Hematopoietic multipotent progenitor cell treated with erythropoietin and hydrocortisone succinate and interleukin-3 and kit ligand, for 17 days (in vitro differentiated cells): ENCODE measurements around the gene IQGAP1.
"Not testable (repeated sequence)": the region's sequence is repeated elsewhere in the genome, so short reads cannot be mapped to it uniquely, and the experiment has no call there.

ENCODE experiments used
- DNase-seq: peaks from one replicate; pipeline ENCODE4 v3.0.0-alpha.2; 2015; ENCODE audit warnings: low spot score

Gene IQGAP1, protein sequence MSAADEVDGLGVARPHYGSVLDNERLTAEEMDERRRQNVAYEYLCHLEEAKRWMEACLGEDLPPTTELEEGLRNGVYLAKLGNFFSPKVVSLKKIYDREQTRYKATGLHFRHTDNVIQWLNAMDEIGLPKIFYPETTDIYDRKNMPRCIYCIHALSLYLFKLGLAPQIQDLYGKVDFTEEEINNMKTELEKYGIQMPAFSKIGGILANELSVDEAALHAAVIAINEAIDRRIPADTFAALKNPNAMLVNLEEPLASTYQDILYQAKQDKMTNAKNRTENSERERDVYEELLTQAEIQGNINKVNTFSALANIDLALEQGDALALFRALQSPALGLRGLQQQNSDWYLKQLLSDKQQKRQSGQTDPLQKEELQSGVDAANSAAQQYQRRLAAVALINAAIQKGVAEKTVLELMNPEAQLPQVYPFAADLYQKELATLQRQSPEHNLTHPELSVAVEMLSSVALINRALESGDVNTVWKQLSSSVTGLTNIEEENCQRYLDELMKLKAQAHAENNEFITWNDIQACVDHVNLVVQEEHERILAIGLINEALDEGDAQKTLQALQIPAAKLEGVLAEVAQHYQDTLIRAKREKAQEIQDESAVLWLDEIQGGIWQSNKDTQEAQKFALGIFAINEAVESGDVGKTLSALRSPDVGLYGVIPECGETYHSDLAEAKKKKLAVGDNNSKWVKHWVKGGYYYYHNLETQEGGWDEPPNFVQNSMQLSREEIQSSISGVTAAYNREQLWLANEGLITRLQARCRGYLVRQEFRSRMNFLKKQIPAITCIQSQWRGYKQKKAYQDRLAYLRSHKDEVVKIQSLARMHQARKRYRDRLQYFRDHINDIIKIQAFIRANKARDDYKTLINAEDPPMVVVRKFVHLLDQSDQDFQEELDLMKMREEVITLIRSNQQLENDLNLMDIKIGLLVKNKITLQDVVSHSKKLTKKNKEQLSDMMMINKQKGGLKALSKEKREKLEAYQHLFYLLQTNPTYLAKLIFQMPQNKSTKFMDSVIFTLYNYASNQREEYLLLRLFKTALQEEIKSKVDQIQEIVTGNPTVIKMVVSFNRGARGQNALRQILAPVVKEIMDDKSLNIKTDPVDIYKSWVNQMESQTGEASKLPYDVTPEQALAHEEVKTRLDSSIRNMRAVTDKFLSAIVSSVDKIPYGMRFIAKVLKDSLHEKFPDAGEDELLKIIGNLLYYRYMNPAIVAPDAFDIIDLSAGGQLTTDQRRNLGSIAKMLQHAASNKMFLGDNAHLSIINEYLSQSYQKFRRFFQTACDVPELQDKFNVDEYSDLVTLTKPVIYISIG (N-terminal part only)

DNA sequence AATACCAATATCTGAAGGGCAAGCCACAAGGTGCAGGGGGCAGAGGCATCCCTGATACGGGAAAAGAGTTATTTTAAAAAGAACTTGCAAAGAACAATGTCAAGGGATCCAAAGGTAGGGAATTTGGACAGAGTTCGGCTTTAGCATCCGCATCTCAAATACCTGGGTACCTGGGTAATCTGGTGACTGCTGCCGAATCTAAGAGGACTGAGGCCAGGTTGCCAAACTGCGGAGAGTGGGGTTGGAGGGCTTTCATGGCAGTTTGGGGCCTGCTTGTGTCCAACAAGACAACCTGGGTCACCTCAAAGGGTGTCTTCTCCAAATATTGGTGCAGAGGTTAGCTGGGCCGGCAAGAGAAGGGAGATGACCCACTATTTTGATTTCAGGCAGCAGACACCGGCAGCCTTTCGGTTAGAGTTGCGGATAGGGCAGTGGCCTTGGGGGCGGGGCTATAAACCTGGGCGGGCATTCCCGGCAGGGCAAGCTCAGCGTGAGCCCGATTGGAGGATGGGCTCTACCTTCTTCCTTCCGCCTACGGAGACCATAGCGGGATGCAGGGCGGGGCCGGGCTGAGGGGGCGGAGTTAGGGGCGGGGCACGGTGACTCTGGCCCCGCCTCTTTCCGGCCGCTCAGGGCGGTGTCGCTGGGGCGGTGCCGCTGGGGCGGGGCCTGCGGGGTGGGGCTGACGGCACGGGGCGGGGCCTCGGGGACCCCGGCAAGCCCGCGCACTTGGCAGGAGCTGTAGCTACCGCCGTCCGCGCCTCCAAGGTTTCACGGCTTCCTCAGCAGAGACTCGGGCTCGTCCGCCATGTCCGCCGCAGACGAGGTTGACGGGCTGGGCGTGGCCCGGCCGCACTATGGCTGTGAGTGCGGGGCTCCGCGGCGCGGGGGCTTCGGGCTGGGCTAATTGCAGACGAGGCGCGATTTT, at the start of gene IQGAP1:
Gene IQGAP1, plus strand, starts transcription at position 709 of the 928 bp plus-strand sequence. Its CDS starts 100 bp downstream, at position 809.
- peak; percentile 89 for DNase-seq

DNA sequence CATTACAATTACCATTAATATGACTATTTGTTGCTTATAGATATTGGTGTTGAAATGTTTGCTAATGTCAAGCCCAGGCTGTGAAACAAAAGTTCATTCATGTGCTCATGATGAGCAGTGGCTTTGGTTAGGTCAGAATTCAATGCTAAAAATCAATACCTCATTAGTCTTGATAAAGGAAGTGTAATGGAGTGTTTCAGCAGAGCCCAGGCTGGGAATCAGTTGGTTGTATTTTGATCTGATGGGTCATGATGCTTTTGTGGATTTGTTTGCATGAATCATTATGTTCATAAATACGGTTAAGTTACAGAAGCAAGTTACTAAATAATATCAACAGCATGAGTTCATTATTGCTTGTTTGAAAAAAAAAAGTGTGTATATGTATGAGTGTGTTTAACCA, 49.5 kb upstream of the IQGAP1 start:
- no peak for DNase-seq

DNA sequence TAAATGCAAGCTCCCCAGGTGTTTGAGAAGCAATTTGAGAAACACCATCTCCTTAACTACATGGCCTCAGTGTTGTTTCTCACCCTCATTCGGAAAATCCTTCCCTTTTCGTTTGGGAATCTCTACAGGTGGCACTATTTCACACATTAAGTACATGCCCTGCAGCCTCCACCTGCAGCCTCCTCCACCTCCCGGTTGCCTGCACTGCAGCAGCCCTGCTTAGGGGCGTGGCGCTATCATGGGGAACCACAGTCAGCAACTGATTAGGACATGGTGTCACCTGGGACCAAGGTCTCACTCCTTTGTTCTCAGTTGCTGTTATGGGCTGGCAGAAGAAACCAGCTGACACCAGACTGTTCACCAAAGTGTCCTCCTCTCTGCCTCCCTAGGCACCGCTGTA, 47.7 kb upstream of the IQGAP1 start:
- DNase-seq, result no peak

DNA sequence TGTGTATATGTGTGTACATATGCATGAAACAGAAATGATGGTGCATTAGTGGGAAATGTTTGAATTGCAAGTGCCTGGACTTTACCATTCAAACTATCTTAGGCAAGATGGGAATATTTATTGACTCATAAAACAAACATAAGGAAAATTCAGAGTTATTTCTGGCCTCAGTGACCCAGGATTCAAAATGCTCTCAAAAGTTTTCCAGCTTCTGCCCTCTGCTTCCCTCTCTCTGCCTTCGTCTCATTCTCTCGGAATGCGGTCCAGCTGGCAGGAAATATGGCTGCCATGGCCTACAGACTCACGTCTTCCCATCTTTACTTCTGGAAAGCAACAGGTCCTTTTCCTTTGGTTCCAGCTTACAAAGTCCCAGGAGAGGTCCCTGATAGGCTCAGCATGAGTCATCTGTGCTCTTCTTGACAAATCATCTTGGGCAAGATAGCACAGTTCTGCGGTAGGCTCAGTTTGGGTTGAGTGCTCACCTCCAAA, 44.7 kb upstream of the IQGAP1 start:
- DNase-seq, result no peak

DNA sequence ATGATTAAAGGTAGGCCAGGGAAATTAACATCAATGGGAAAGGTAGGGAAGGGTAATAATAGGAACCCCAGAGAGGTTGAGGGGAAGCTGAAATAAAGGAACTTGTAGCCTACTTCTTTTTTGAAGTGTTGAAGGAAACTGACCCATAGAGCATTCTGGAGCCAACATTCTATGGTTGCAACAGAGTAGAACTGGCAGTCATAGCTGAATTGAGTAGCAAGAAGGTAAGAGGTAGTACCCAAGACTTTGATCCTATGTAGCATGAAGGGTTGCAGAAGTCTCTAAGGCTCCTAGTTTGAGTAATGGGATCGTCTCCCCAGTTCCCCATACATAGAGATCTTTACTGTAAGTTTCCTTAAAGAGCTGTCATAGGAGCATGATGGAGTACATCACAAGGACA, 43.4 kb upstream of the IQGAP1 start:
- no peak for DNase-seq

DNA sequence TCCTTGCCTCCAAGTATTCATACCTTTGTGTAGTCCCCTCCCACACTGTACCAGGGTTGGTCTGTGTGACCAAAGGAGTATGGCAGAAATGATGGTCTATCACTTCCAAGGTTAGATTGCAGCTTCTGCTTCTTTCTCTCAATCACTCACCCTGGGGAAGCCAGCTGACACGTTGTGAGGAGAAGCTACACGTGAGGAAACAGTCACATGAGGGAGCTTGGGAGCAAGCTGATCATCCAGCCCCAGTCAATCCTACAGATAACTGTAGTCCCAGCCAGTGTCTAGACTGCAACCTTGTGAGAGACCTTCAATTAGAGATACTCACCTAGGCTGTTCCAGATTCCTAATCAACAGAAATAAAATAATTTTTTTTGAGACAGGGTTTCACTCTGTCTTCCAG, 42.2 kb upstream of the IQGAP1 start:
- no peak for DNase-seq

DNA sequence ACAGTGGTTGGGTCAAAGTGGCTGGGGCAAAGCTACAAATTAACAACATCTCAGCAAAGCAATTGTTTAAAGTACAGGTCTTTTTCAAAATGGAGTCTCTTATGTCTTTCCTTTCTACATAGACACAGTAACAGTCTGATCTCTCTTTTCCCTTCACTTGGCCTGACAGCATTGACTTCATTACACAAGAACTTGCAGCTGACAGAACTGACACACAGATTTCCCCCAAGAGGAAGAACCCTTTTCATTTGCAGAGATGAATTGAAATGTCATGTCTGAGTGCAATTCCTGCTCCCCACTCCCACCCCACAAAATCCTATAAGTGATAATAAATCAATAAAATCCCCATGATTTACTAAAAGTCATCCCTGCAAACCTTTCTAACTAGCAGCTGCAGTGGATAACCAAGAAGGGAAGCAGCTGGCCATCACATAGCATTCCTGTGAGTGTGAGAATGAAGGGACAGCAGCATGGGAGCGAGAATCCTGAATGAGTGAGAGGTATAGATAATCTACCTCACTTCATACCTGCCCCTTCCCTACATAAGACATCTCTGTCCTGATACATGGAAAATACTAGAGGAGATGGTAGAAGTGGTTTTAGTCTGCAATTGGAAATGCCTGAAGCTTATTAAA, 40.5 kb upstream of the IQGAP1 start:
- not testable (repeated sequence) for DNase-seq

DNA sequence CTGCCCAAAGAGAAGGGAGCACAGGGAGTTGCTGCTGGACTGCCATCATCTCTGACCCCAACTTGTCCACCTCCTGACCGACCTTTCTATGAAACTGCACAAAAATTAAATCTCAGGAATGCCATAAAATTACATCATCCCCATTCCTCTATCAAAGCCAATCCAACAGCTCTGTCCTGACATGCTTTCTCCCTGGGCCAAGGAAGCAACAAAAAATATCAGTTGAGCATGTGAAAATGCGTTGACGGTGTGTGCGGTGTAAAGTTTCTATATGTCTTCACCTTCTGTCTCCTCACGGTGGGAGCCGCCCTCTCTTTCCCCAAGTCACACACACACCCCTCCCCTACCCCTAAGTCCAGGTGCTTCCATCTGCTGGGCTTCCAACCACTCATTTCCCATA, 39.6 kb upstream of the IQGAP1 start:
- DNase-seq, result no peak

DNA sequence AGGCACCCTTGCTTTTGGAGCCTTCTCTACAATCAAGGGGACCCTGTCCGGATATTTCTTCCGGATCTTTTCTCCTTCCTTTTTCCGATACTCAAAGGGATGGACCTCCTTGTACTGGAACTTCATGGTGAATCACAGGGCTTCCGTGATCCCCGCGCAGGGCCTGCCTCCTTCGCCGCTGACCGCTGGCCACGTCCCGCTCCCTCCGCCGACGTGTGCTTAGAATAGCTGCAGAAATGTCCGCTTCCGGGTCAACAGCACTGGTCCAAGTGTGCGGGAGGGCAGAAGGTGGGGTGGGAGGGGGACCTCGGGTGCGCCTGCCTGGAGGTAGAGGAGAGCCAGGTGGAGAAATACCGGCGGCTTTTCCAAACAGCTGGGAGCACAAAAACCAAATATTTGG, 39.0 kb upstream of the IQGAP1 start:
- no peak for DNase-seq

DNA sequence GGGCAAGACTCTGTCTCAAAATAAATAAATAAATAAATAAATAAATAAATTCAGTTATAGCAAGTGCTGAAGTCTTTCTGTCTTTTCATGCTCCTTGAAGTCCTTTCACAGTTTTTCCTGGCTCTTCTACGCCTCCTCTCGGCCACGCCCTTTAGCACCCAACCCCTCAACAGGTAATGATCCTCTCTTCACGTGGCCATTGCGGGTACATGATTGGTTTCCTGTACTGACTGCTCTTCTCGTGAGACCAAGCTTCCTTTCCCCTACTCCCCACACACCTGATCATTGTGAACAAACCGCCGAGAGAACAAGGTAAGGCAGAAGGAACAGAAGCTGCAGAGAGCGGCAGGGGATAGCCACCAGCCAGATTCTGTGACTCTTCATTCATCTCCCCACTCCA, 38.2 kb upstream of the IQGAP1 start:
- DNase-seq, result no peak

DNA sequence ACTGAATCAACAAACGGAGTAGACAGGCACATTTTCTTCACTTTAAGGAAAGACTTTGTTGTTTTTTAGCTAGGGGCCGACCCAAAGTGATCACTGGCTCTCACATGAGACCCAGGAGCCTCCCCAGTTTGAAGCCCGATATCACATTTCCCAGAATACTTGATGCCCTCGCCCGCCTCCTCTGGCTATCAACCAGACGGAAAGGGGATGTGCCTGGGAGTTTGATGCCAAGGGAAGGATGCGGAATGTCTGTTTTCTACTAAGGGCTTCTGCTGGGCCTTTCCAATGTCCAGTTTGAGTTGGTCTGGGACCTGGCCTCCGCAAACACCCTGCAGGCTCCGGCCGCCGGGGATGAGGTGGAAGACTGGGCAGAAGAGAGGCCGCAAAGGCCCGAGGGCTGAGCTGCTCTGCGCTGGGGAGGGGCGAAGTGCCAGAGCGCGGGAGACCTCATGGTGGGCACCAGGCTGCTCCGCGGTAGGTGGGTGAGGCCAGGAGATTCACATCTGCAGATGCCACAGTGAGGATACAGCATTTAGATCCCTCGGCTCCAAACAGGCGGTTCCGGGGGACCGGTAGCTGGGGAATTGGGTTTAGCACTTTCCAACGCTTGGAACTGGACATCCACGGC, 36.4 kb upstream of the IQGAP1 start:
- DNase-seq, result no peak

DNA sequence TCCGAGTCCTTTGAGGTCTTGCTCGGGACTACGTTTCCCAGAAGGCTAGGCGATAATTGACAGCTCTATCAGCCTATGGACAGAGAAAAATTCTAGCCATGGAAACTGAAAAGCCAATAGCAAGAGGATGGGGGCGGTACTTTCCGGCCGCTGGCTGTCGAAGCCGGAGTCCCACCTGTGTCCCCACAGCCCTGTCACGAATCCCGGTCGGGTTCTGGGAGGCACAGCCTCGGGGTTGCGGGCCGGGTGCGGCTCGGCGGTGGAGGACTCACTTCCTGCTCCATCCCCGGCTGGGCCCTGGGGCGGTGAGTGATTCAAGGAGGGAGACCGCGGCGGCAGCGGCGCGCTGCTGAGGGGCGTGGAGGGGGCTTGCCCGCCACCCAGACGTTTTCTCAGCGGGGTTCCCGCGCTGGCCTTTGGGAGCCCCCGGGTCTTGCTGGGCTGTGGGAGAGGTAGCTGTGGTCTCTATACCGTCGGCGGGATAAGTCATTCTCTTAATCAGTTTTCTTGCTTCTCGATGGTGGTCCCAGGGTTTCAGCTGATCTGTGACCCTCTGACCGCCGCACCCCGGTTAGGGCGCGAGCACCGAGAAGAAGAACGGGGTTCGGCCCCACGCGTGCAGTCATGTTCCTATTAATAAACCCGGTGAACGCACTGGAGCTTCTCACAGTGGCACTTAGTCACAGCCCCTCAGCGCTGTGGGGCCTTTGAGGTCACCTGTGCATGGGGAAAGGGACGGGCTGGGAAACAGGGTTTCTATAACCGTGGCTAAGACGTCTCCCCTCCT, 35.7 kb upstream of the IQGAP1 start, which contains the start of gene ZNF774:
Gene ZNF774, plus strand, starts transcription at position 178 of the 787 bp plus-strand sequence. CDS start 2,377 bp downstream, outside the sequence.
- peak; percentile 96 for DNase-seq

DNA sequence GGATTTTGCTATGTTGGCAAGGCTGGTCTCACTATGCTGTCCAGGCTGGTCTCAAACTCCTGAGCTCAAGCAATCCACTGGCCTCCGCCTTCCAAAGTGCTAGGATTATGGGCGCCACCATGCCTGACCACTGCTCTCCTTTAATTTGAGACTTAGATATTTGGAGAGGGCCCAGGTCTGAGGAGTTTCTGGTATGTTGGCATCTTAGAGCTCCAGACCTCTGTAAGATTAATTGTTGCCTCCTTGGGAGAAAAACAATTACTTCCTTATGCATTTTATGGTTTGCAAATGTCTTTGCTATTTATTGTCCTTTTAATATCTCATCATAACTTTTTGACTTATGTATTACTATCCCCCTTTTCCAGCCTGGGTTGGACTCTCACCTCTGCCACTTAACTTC, 33.1 kb upstream of the IQGAP1 start:
- no peak for DNase-seq

DNA sequence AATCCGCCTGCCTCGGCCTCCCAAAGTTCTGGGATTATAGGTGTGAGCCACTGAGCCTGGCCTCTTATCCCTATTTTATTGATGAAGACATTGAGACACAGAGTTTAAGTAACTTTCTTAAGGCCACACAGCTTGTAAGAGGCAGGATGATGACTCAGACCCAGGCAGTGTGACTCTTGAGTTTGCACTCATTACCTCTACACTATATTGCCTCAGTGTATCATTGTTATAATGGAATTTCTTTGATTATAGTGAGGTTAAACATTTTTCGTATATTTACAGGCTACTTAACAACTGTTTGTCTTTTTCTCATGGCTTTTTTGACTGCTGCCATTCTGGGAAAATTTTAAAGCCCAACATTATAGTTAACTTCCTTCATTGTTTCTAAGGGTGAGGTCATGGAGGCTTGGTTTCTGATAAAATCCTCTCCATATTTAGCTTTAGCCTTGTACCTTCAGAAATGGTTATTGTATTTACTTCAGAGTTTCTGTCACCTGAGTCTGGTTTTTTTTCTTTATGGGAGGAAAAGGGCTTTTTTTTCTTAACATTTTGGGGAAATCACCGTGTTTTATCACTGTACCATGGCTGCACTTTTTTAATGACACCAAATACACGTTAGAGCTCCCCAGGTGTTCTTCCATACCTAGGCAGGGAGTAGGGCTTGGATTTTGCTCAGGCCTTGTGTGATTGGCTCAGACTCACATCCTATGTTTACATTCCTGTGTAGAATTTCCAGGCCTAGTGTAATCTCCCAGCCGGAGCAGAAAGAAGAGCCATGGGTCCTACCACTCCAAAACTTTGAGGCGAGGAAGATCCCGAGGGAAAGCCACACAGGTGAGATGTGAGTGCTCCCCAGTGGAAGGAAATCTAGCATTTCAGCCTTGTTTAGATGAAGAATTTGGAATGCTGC, 29.7 kb upstream of the IQGAP1 start:
- DNase-seq, result no peak

DNA sequence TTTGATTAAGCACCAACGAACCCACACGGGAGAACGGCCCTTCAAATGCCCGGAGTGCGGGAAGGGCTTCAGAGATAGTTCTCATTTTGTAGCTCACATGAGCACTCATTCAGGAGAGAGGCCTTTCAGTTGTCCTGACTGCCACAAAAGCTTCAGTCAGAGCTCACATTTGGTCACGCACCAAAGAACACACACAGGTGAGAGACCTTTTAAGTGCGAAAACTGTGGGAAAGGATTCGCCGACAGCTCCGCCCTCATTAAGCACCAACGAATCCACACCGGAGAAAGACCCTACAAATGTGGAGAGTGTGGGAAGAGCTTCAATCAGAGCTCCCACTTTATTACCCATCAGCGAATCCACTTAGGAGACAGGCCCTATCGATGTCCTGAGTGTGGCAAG, 27.3 kb upstream of the IQGAP1 start:
- no peak for DNase-seq

DNA sequence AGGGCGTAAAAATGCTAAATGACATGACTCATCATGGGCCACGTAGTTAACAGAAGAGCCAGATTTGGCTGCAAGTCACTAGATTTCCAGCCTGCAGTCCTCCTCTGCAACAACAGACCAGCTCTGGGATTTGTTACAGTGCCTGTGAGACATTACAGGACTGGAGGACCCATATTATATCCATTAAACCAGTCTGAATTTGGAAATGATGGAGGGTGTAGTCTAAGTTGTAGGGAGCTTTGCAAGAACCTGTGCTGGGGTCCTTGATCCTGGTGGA, 25.2 kb upstream of the IQGAP1 start:
- no peak for DNase-seq

DNA sequence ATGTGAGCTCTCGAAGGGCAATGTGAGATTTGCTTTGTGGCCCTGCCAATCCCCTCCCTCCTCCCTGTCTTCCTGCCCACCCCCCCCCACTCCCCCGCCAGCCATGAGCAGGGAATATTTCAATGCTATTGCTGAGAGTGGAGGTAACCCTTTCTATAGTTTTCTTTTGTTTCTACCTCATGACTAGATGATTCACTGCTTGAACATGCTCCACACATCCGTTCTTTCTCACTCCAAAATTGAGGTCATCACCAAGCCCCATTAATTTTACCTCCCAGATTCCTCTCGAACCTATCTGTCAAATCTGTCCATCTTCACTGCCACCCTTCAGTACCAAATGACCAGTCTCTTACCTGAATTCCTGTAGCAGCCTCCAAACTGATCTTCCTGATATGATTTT, 23.8 kb upstream of the IQGAP1 start:
- DNase-seq, result no peak

DNA sequence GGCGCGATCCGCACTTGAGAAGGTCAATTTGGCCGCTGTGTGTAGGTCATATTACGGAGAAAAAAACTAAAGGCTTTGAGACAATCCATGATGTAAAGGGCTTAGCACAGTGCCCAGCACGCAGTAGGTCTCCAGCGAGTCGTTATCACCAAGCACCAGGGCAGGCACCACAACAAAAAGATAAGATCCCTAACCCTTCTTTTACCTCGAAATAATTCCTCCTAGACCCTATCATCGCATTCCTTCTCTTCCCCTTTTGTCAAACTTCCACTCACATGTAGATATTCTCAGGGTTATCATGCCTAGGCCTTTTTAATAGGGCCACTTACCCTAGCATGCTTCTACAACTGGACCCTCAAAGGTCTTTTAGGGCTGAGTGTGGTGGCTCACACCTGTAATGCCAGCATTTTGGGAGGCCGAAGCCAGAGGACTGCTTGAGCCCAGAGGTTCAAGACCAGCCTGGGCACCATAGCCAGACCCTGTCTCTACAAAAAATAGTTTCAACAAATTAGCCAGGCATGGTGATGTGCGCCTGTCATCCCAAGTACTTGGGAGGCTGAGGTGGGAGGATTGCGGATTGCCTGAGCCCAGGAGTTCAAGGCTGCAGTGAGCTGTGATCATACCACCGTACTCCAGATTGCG, 22.5 kb upstream of the IQGAP1 start:
- no peak for DNase-seq
